HepG2 (cell line): ENCODE data around the gene RAB11FIP5. TPM values are rescaled to one million over a fixed set of nuclear protein-coding genes. Genes with fewer than 3 reads are reported as not detected.

Experiments
- BRD4 ChIP-seq: sonication (generic); formaldehyde crosslinking; IDR thresholded peaks from 2 replicates; pipeline ENCODE4 v1.4.0; 2020; ENCODE audit warnings: missing genetic modification reagents
- DNMT3B ChIP-seq: conservative IDR thresholded peaks from 2 replicates; pipeline ENCODE4 v1.6.1; 2016; ENCODE audit warnings: missing biosample characterization, control low read depth
- MEIS2 ChIP-seq: sonication (generic); formaldehyde crosslinking; IDR thresholded peaks from 2 replicates; pipeline ENCODE4 v1.9.0; 2021; ENCODE audit warnings: mild to moderate bottlenecking, missing genetic modification reagents
- NAIF1 ChIP-seq: sonication (generic); formaldehyde crosslinking; IDR thresholded peaks from 2 replicates; pipeline ENCODE4 v1.5.0; 2020; ENCODE audit warnings: mild to moderate bottlenecking, missing genetic modification reagents, borderline replicate concordance
- NFYC ChIP-seq: IDR thresholded peaks from 2 replicates; pipeline ENCODE4 v1.6.1; 2016; ENCODE audit warnings: missing genetic modification reagents, missing compliant biosample characterization
- SAFB2 ChIP-seq: sonication (generic); formaldehyde crosslinking; IDR thresholded peaks from 2 replicates; pipeline ENCODE4 v1.5.1; 2020; ENCODE audit warnings: missing genetic modification reagents, low read depth, mild to moderate bottlenecking, borderline replicate concordance
- SMC3 ChIP-seq: IDR thresholded peaks from 2 replicates; pipeline ENCODE4 v1.6.1; 2011; ENCODE audit warnings: low read length, improper control_type of control experiment
- ZBTB38 ChIP-seq: sonication (generic); formaldehyde crosslinking; IDR thresholded peaks from 2 replicates; pipeline ENCODE4 v1.5.1; 2020; ENCODE audit warnings: mild to moderate bottlenecking, missing genetic modification reagents
- ZNF136 ChIP-seq: sonication (generic); formaldehyde crosslinking; IDR thresholded peaks from 2 replicates; pipeline ENCODE4 v1.8.1; 2022; ENCODE audit warnings: low read depth, mild to moderate bottlenecking, moderate library complexity, missing genetic modification reagents
- ZNF432 ChIP-seq: sonication (generic); formaldehyde crosslinking; IDR thresholded peaks from 2 replicates; pipeline ENCODE4 v1.5.0; 2020; ENCODE audit warnings: missing genetic modification reagents, mild to moderate bottlenecking, borderline replicate concordance
- ZNF446 ChIP-seq: sonication (generic); formaldehyde crosslinking; IDR thresholded peaks from 2 replicates; pipeline ENCODE4 v1.5.0; 2020; ENCODE audit warnings: mild to moderate bottlenecking, missing genetic modification reagents
- polyA plus RNA-seq, 8 experiments: library from polyadenylated mRNA; depleted of rRNA in 3 of 8; stranded (reverse) in 7 of 8; unstranded in 1 of 8; fragments of >200 nt; fragmentation: Illumina TruSeq in 4 of 8; extraction: Trizol in 4 of 8; gene quantifications; 2 replicates each; pipeline versions ENCODE4 v1.2.1 to v1.2.3, GENCODE V29; 2011 to 2016; ENCODE audit warnings: low read depth in 4 of 8, missing spikeins in 1 of 8, mixed read lengths in 1 of 8; ENCODE audit not compliant: insufficient read depth in 1 of 8
- total RNA-seq, 5 experiments: library from RNA; depleted of rRNA; stranded (reverse); fragments of >200 nt; fragmentation: Illumina TruSeq; extraction: Trizol; gene quantifications; 2 replicates each; pipeline ENCODE4 v1.2.3, GENCODE V29; 2016; ENCODE audit warnings: low read depth in 1 of 5
- TF ChIP-seq, protein P1 (sequence below): sonication (generic); formaldehyde crosslinking; IDR thresholded peaks from 2 replicates; pipeline ENCODE4 v1.9.0; 2021; ENCODE audit warnings: mild to moderate bottlenecking, missing genetic modification reagents
- TF ChIP-seq, protein P2 (sequence below): sonication (generic); formaldehyde crosslinking; IDR thresholded peaks from 2 replicates; pipeline ENCODE4 v1.4.0; 2020; ENCODE audit warnings: missing genetic modification reagents, borderline replicate concordance
- TF ChIP-seq, protein P3 (sequence below): sonication (generic); formaldehyde crosslinking; IDR thresholded peaks from 2 replicates; pipeline ENCODE4 v1.8.1; 2022; ENCODE audit warnings: mild to moderate bottlenecking, missing genetic modification reagents
- TF ChIP-seq, protein P4 (sequence below): sonication (generic); formaldehyde crosslinking; conservative IDR thresholded peaks from 2 replicates; pipeline ENCODE4 v1.8.0; 2022; ENCODE audit warnings: low read depth, missing genetic modification reagents

Gene RAB11FIP5
- total and polyA plus RNA-seq, 2 of the 13 experiments (the other 11 are each of a cell fraction or from before 2014, with no cell fraction given) = 9.4 to 22.9 TPM

DNA sequence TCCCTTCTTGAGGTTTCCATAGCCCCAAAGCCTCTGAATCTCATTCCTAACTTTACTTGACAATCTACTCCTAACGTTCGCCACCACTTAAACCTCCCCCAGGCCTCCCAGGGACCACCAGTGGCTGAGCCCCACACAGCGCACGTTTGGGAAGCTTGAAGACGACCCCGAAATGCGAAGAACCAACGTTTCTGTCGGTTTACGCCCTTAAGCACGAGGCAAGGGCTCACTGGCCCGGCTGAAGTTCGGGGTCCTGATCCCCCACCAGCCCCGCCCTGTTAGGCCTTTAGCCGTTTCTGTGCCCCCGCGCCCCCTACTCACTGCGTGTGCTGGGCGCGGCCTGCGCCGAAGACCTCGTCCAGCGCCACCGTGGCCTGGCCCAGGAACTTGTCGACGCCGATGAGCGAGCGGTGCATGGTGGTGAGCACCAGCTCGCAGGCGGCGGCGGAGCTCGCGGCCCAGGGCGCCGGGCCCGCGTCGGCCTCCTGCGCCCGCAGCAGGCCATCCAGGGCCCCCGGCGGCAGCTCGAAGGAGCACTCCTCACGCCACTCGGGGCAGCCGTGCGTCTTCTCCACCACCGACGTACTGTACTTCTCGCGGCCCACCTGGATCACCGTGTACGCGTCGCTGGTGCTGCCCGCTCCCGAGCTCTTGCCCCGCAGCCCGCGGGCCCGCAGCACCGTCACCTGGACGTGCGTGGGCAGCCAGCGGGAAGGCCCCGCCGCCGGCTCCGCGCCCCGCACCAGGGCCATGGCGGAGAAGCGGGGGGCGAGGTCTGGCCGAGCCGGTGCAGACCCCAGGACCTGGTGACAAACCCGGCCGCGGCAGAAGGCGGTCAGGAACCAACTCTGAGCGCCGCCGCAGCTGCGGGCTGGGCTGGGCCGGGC lies 479 bp downstream of the RAB11FIP5 start (continued):
- TF ChIP-seq, protein P1, sequence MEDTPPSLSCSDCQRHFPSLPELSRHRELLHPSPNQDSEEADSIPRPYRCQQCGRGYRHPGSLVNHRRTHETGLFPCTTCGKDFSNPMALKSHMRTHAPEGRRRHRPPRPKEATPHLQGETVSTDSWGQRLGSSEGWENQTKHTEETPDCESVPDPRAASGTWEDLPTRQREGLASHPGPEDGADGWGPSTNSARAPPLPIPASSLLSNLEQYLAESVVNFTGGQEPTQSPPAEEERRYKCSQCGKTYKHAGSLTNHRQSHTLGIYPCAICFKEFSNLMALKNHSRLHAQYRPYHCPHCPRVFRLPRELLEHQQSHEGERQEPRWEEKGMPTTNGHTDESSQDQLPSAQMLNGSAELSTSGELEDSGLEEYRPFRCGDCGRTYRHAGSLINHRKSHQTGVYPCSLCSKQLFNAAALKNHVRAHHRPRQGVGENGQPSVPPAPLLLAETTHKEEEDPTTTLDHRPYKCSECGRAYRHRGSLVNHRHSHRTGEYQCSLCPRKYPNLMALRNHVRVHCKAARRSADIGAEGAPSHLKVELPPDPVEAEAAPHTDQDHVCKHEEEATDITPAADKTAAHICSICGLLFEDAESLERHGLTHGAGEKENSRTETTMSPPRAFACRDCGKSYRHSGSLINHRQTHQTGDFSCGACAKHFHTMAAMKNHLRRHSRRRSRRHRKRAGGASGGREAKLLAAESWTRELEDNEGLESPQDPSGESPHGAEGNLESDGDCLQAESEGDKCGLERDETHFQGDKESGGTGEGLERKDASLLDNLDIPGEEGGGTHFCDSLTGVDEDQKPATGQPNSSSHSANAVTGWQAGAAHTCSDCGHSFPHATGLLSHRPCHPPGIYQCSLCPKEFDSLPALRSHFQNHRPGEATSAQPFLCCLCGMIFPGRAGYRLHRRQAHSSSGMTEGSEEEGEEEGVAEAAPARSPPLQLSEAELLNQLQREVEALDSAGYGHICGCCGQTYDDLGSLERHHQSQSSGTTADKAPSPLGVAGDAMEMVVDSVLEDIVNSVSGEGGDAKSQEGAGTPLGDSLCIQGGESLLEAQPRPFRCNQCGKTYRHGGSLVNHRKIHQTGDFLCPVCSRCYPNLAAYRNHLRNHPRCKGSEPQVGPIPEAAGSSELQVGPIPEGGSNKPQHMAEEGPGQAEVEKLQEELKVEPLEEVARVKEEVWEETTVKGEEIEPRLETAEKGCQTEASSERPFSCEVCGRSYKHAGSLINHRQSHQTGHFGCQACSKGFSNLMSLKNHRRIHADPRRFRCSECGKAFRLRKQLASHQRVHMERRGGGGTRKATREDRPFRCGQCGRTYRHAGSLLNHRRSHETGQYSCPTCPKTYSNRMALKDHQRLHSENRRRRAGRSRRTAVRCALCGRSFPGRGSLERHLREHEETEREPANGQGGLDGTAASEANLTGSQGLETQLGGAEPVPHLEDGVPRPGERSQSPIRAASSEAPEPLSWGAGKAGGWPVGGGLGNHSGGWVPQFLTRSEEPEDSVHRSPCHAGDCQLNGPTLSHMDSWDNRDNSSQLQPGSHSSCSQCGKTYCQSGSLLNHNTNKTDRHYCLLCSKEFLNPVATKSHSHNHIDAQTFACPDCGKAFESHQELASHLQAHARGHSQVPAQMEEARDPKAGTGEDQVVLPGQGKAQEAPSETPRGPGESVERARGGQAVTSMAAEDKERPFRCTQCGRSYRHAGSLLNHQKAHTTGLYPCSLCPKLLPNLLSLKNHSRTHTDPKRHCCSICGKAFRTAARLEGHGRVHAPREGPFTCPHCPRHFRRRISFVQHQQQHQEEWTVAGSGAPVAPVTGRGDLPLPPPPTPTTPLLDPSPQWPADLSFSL (CRISPR knock-in tag) = peak; percentile 61; the same call in 1 of the 2 replicates
- TF ChIP-seq DNMT3B (CRISPR knock-in tag) (no peak), SAFB2 (CRISPR knock-in tag) (peak; percentile 21), ZNF446 (CRISPR knock-in tag) (peak; percentile 99), ZNF136 (CRISPR knock-in tag) (no peak; the same call in 1 of the 2 replicates), SMC3 (no peak), NFYC (CRISPR knock-in tag) (peak; percentile 6; the same call in 1 of the 2 replicates), NAIF1 (CRISPR knock-in tag) (no peak), ZNF432 (CRISPR knock-in tag) (no peak), MEIS2 (peak; percentile 75; the same call in 1 of the 2 replicates), ZBTB38 (peak; percentile 81), BRD4 (peak; percentile 30; the same call in 1 of the 2 replicates)
- TF ChIP-seq, protein P2, sequence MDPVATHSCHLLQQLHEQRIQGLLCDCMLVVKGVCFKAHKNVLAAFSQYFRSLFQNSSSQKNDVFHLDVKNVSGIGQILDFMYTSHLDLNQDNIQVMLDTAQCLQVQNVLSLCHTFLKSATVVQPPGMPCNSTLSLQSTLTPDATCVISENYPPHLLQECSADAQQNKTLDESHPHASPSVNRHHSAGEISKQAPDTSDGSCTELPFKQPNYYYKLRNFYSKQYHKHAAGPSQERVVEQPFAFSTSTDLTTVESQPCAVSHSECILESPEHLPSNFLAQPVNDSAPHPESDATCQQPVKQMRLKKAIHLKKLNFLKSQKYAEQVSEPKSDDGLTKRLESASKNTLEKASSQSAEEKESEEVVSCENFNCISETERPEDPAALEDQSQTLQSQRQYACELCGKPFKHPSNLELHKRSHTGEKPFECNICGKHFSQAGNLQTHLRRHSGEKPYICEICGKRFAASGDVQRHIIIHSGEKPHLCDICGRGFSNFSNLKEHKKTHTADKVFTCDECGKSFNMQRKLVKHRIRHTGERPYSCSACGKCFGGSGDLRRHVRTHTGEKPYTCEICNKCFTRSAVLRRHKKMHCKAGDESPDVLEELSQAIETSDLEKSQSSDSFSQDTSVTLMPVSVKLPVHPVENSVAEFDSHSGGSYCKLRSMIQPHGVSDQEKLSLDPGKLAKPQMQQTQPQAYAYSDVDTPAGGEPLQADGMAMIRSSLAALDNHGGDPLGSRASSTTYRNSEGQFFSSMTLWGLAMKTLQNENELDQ (CRISPR knock-in tag) = no peak
- TF ChIP-seq, protein P3, sequence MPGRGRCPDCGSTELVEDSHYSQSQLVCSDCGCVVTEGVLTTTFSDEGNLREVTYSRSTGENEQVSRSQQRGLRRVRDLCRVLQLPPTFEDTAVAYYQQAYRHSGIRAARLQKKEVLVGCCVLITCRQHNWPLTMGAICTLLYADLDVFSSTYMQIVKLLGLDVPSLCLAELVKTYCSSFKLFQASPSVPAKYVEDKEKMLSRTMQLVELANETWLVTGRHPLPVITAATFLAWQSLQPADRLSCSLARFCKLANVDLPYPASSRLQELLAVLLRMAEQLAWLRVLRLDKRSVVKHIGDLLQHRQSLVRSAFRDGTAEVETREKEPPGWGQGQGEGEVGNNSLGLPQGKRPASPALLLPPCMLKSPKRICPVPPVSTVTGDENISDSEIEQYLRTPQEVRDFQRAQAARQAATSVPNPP (CRISPR knock-in tag) = peak; percentile 47; the same call in 1 of the 2 replicates
- TF ChIP-seq, protein P4, sequence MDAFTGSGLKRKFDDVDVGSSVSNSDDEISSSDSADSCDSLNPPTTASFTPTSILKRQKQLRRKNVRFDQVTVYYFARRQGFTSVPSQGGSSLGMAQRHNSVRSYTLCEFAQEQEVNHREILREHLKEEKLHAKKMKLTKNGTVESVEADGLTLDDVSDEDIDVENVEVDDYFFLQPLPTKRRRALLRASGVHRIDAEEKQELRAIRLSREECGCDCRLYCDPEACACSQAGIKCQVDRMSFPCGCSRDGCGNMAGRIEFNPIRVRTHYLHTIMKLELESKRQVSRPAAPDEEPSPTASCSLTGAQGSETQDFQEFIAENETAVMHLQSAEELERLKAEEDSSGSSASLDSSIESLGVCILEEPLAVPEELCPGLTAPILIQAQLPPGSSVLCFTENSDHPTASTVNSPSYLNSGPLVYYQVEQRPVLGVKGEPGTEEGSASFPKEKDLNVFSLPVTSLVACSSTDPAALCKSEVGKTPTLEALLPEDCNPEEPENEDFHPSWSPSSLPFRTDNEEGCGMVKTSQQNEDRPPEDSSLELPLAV = 0 out of 2 replicates have a peak, but pooled peaks have one; percentile 81
